ENCODE results near the gene SLC25A2.

Gene SLC25A2

GRCh38 chr5:141306630-141307029 is 2.8 kb upstream of the SLC25A2 start:
- no peak for DNase-seq

GRCh38 chr5:141298376-141298775 is 5.5 kb downstream of the SLC25A2 start:
- DNase-seq: no peak

DNA sequence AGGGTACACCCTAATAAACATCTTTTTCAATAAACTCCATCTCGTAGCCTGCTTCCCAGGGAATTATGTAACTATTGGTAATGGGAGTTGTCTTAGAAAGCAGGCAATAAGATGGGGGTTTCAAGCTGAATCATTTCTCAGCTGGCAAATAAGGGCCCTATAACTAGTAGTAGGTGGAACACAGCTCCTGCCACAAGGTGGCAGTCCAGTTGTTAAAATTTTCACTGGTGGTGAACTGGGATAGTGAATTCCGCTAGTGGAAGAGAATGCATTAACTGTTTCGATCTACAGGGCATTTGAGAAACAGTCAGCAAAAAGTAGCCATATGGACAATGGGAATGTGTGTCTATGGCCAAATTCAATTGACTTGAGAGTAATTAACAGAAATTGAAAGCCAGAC is 30.9 kb downstream of the SLC25A2 start:
- no peak for DNase-seq

DNA sequence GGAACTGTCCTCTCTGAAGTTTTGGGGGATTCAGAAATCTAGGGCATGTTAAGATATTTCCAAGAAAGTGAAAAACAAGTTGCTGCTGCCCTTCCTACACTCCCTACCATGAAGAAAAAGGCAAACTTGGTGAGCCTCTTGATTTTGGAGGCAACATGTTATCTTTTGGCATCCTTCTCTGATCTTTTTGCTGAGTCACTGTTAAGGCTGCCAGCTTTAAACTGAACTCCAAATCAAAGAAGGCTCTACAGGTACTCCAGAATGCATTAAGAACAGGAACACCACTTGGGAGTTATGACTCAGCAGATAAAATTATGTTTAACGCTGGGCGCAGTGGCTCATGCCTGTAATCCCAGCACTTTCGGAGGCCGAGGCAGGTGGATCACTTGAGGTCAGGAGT is 34.7 kb downstream of the SLC25A2 start:
- DNase-seq: no peak

GRCh38 chr5:141261238-141261546 is 42.7 kb downstream of the SLC25A2 start:
- DNase-seq: no peak

- DNase-seq: peak; percentile 5
Measured at GRCh38 chr5:141260458-141261237, 43.2 kb downstream of the SLC25A2 start.

GRCh38 chr5:141258948-141259347 is 44.9 kb downstream of the SLC25A2 start:
- no peak for DNase-seq

GRCh38 chr5:141258464-141258863 is 45.4 kb downstream of the SLC25A2 start:
- DNase-seq: no peak
